Testis (tissue), 2 donors: Measurements from ENCODE around the gene MGAT5.

Experiments
- POLR2A ChIP-seq: fragments of 450-650 bp; IDR thresholded peaks from one replicate; pipeline ENCODE4 v1.6.1; 2017; ENCODE audit warnings: antibody characterized with exemption, mild to moderate bottlenecking, moderate library complexity
- TF ChIP-seq, protein P1 (sequence below), 3 experiments: fragments of 450-650 bp in 2 of 3; fragments of 200-600 bp in 1 of 3; sonication (generic) in 1 of 3; IDR thresholded peaks; one replicate each; pipeline ENCODE4 v1.5.1; 2016 to 2019; ENCODE audit warnings: antibody characterized with exemption in 3 of 3, mild to moderate bottlenecking in 2 of 3, moderate library complexity in 1 of 3

DNA sequence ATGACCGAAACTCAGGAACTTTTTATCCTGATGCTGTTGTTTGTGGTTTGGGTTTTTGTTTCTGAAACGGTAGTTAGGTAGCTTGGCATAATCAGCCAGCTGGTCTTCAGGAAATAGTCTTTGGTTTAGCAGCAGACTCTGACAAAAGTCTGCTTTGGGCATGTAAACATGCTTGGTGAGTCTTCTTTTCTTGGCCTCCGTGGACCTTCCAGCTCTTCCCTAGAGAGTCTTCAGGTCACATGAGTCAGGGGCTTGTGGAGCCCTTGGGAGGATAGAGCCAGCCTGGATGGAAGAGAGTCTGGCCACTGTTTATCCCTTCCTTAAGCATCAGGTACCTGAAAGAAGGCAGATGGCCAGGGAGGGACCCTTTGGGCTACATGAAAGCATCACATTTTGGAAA is 154.5 kb downstream of the MGAT5 start:
- TF ChIP-seq, protein P1, sequence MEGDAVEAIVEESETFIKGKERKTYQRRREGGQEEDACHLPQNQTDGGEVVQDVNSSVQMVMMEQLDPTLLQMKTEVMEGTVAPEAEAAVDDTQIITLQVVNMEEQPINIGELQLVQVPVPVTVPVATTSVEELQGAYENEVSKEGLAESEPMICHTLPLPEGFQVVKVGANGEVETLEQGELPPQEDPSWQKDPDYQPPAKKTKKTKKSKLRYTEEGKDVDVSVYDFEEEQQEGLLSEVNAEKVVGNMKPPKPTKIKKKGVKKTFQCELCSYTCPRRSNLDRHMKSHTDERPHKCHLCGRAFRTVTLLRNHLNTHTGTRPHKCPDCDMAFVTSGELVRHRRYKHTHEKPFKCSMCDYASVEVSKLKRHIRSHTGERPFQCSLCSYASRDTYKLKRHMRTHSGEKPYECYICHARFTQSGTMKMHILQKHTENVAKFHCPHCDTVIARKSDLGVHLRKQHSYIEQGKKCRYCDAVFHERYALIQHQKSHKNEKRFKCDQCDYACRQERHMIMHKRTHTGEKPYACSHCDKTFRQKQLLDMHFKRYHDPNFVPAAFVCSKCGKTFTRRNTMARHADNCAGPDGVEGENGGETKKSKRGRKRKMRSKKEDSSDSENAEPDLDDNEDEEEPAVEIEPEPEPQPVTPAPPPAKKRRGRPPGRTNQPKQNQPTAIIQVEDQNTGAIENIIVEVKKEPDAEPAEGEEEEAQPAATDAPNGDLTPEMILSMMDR (IDR thresholded peaks at IDR 0.05): no peak
- TF ChIP-seq POLR2A: no peak
